WTC11 (cell line): ENCODE measurements around the gene ZNF568. TPM values are rescaled to one million over a fixed set of nuclear protein-coding genes. Genes with fewer than 3 reads are reported as not detected.

Experiments
- ATAC-seq: fragments of 200-7000 bp; cut with Tn5 transposase; 2 replicates; pipeline ENCODE4 v1.10.0; 2021; ENCODE audit warnings: mild to moderate bottlenecking, moderate library complexity
- CTCF ChIA-PET: fragments of 300-600 bp; sonication (Branson Sonifier 250); formaldehyde crosslinking; loops from one replicate; lab custom pipeline; 2021; ENCODE audit warnings: antibody characterized with exemption; lab: Charles Lee
- POLR2A ChIA-PET: fragments of 350-600 bp; sonication (Branson Sonifier 250); formaldehyde crosslinking; loops from one replicate; lab custom pipeline; 2021; ENCODE audit warnings: antibody characterized with exemption; lab: Charles Lee
- DNase-seq: peaks from one replicate; pipeline ENCODE4 v3.0.0; 2021; ENCODE audit warnings: low spot score
- H3K27ac Mint-ChIP-seq: 2 replicates; pipeline ENCODE4 v1.8.0; 2021; ENCODE audit warnings: mixed read lengths
- H3K27me3 Mint-ChIP-seq: 2 replicates; pipeline ENCODE4 v1.8.0; 2021; ENCODE audit warnings: low read depth, mild to moderate bottlenecking, moderate library complexity, mixed read lengths
- H3K36me3 Mint-ChIP-seq: 2 replicates; pipeline ENCODE4 v1.8.0; 2021; ENCODE audit warnings: mixed read lengths
- H3K4me1 Mint-ChIP-seq: 2 replicates; pipeline ENCODE4 v1.8.0; 2022; ENCODE audit warnings: mixed read lengths
- H3K4me3 Mint-ChIP-seq: 2 replicates; pipeline ENCODE4 v1.8.0; 2021; ENCODE audit warnings: mild to moderate bottlenecking, moderate library complexity, mixed read lengths
- H3K9me3 Mint-ChIP-seq: 2 replicates; pipeline ENCODE4 v1.8.0; 2021; ENCODE audit warnings: mixed read lengths
- CBFB ChIP-seq: sonication (generic); formaldehyde crosslinking; IDR thresholded peaks from 2 replicates; pipeline ENCODE4 v1.8.1; 2022; ENCODE audit warnings: mild to moderate bottlenecking, low read depth, missing genetic modification reagents
- EMX1 ChIP-seq: fragments of 250-450 bp; sonication (Bioruptor Pico); IDR thresholded peaks from 2 replicates; pipeline ENCODE4 v1.8.0; 2021; ENCODE audit warnings: mild to moderate bottlenecking
- GABPB1 ChIP-seq: sonication (generic); formaldehyde crosslinking; IDR thresholded peaks from 2 replicates; pipeline ENCODE4 v1.8.1; 2023; ENCODE audit warnings: mild to moderate bottlenecking, missing genetic modification reagents
- GRHL2 ChIP-seq: fragments of 250-450 bp; sonication (Bioruptor Pico); IDR thresholded peaks from 2 replicates; pipeline ENCODE4 v1.8.0; 2022; ENCODE audit warnings: mild to moderate bottlenecking, moderate library complexity; ENCODE audit not compliant: insufficient replicate concordance, severe bottlenecking
- GTF2I ChIP-seq: fragments of 250-450 bp; sonication (Bioruptor Pico); conservative IDR thresholded peaks from 2 replicates; pipeline ENCODE4 v1.4.0; 2021; ENCODE audit warnings: mild to moderate bottlenecking
- NFATC4 ChIP-seq: fragments of 250-450 bp; sonication (Bioruptor Pico); IDR thresholded peaks from 2 replicates; pipeline ENCODE4 v1.9.0; 2021; ENCODE audit warnings: mild to moderate bottlenecking
- NR1H2 ChIP-seq: sonication (generic); formaldehyde crosslinking; IDR thresholded peaks from 2 replicates; pipeline ENCODE4 v1.9.0; 2021; ENCODE audit warnings: mild to moderate bottlenecking, moderate library complexity, missing genetic modification reagents
- NR2C2 ChIP-seq: sonication (generic); formaldehyde crosslinking; IDR thresholded peaks from 2 replicates; pipeline ENCODE4 v1.8.0; 2022; ENCODE audit warnings: mild to moderate bottlenecking, missing genetic modification reagents
- SOX15 ChIP-seq: fragments of 250-450 bp; sonication (Bioruptor Pico); IDR thresholded peaks from 2 replicates; pipeline ENCODE4 v1.9.0; 2021; ENCODE audit warnings: mild to moderate bottlenecking
- TEAD1 ChIP-seq: sonication (generic); formaldehyde crosslinking; IDR thresholded peaks from 2 replicates; pipeline ENCODE4 v1.8.0; 2022; ENCODE audit warnings: mild to moderate bottlenecking, missing genetic modification reagents
- ZBTB21 ChIP-seq: sonication (generic); formaldehyde crosslinking; IDR thresholded peaks from 2 replicates; pipeline ENCODE4 v1.8.1; 2023; ENCODE audit warnings: mild to moderate bottlenecking, missing genetic modification reagents, borderline replicate concordance
- total RNA-seq: library from RNA; stranded (reverse); gene quantifications from 3 replicates; pipeline ENCODE4 v1.2.3, GENCODE V29; 2021
- TF ChIP-seq, protein P1 (sequence below): sonication (generic); formaldehyde crosslinking; IDR thresholded peaks from 2 replicates; pipeline ENCODE4 v1.8.1; 2023; ENCODE audit warnings: mild to moderate bottlenecking, missing genetic modification reagents, moderate library complexity
- TF ChIP-seq, protein P2 (sequence below): sonication (generic); formaldehyde crosslinking; IDR thresholded peaks from 2 replicates; pipeline ENCODE4 v1.8.0; 2023; ENCODE audit warnings: missing genetic modification reagents
- TF ChIP-seq, protein P3 (sequence below): fragments of 250-450 bp; sonication (Bioruptor Pico); IDR thresholded peaks from 2 replicates; pipeline ENCODE4 v1.9.0; 2021; ENCODE audit warnings: mild to moderate bottlenecking
- TF ChIP-seq, protein P4 (sequence below): fragments of 250-450 bp; sonication (Bioruptor Pico); conservative IDR thresholded peaks from 2 replicates; pipeline ENCODE4 v1.9.0; 2021; ENCODE audit warnings: mild to moderate bottlenecking
- TF ChIP-seq, protein P5 (sequence below): sonication (generic); formaldehyde crosslinking; IDR thresholded peaks from 2 replicates; pipeline ENCODE4 v1.8.0; 2023; ENCODE audit warnings: missing genetic modification reagents, mild to moderate bottlenecking, borderline replicate concordance

Gene ZNF568
- total RNA-seq, 1 experiment from 2014 or later, result 10.5 TPM

DNA sequence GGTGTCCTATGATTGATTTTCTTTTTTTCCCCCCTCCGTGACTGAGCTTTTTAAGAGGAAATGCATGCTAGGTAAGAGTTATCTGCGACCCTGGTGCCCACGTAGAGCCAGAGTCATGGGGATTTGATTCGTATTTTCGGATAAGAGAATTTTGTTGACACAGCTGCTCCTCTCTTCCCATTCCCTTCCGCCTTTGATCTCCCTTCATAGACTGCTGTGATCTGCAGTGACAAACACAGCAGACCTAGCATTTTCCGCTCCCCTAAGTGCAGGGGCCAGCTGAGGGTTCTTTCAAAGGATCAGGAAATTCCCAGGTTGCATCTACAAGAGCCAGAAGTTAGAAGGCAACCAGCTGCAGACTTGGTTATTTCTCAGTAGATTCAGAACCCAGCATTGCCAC, 70.5 kb downstream of the ZNF568 start (continued):
- TF ChIP-seq SOX15 (CRISPR knock-in tag) (no peak), NR2C2 (no peak), ZBTB21 (CRISPR knock-in tag) (no peak)
- TF ChIP-seq, all 79 proteins: peak for 0

DNA sequence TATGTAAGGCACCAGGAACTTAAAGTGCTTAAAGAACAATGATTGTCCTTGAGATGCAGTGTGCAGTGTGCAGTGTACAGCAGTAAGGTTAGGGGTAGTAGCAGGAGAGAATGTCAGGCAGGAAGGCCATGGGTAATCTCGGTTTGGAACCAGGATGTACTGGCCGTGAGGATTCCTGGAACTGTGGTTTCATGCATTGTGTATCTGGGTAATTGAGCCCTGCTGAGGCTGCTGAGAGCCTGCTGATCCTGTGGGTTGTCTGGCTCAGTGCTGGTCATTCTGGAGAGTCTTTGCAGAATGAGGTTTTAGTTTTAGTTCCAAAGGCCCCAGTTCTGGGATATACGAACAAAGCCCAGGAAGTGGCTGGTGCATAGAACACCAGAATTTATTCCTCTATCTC, 71.0 kb downstream of the ZNF568 start:
- POLR2A ChIA-PET, result no interaction called here
- no peak overlapping the region for H3K4me3 Mint-ChIP-seq
- peaks cover 30% of the 10 kb centered on the region for H3K9me3 Mint-ChIP-seq

More for the DNA sequence above, 71.0 kb downstream of the ZNF568 start:
- H3K4me1 Mint-ChIP-seq, result peaks cover 9% of the 10 kb centered on the region; the same call in 1 of the 2 replicates
- peaks cover 4% of the 10 kb centered on the region; the same call in 1 of the 2 replicates for H3K27me3 Mint-ChIP-seq
- ATAC-seq (no peak), DNase-seq (no peak)
- CTCF ChIA-PET, result no interaction called here
- peak overlapping the region; percentile 53; the same call in 1 of the 2 replicates for H3K27ac Mint-ChIP-seq
- TF ChIP-seq, protein P1, sequence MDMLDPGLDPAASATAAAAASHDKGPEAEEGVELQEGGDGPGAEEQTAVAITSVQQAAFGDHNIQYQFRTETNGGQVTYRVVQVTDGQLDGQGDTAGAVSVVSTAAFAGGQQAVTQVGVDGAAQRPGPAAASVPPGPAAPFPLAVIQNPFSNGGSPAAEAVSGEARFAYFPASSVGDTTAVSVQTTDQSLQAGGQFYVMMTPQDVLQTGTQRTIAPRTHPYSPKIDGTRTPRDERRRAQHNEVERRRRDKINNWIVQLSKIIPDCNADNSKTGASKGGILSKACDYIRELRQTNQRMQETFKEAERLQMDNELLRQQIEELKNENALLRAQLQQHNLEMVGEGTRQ (CRISPR knock-in tag), result no peak
- TF ChIP-seq, protein P2, sequence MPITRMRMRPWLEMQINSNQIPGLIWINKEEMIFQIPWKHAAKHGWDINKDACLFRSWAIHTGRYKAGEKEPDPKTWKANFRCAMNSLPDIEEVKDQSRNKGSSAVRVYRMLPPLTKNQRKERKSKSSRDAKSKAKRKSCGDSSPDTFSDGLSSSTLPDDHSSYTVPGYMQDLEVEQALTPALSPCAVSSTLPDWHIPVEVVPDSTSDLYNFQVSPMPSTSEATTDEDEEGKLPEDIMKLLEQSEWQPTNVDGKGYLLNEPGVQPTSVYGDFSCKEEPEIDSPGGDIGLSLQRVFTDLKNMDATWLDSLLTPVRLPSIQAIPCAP, result no peak
- TF ChIP-seq EMX1 (CRISPR knock-in tag) (no peak), GTF2I (CRISPR knock-in tag) (no peak), NFATC4 (no peak), NR1H2 (CRISPR knock-in tag) (no peak), GRHL2 (no peak), CBFB (CRISPR knock-in tag) (no peak), GABPB1 (CRISPR knock-in tag) (no peak), TEAD1 (CRISPR knock-in tag) (no peak)
- TF ChIP-seq, protein P3, sequence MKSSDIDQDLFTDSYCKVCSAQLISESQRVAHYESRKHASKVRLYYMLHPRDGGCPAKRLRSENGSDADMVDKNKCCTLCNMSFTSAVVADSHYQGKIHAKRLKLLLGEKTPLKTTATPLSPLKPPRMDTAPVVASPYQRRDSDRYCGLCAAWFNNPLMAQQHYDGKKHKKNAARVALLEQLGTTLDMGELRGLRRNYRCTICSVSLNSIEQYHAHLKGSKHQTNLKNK (CRISPR knock-in tag), result no peak
- TF ChIP-seq, protein P4, sequence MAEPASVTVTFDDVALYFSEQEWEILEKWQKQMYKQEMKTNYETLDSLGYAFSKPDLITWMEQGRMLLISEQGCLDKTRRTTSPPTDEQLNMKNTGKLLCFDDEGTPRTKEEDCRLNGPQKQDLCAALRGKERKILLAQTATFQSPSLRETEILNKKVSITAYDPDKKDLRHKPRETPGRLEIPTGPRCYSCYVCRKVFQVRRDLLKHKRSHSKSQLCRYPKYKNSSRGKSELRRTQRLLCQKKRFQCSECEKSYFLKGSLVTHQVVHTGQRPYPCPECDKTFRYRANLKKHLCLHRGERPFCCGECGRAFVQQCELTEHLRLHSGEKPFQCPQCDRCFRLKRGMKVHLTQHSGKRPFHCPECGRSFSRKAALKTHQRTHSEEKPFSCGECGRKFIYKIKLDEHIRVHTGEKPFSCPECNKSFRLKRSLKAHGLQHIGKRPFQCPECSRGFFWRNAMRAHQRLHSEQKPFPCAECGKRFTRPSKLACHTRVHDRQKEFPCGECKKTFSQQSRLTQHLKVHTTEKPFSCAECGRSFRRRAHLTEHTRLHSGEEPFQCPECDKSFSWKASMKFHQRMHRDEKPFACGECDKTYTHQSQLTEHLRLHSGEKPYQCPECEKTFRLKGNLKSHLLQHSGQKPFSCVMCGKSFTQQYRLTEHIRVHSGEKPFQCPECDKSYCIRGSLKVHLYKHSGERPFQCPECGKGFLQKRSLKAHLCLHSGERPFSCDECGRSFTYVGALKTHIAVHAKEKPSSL (CRISPR knock-in tag), result no peak
- TF ChIP-seq, protein P5, sequence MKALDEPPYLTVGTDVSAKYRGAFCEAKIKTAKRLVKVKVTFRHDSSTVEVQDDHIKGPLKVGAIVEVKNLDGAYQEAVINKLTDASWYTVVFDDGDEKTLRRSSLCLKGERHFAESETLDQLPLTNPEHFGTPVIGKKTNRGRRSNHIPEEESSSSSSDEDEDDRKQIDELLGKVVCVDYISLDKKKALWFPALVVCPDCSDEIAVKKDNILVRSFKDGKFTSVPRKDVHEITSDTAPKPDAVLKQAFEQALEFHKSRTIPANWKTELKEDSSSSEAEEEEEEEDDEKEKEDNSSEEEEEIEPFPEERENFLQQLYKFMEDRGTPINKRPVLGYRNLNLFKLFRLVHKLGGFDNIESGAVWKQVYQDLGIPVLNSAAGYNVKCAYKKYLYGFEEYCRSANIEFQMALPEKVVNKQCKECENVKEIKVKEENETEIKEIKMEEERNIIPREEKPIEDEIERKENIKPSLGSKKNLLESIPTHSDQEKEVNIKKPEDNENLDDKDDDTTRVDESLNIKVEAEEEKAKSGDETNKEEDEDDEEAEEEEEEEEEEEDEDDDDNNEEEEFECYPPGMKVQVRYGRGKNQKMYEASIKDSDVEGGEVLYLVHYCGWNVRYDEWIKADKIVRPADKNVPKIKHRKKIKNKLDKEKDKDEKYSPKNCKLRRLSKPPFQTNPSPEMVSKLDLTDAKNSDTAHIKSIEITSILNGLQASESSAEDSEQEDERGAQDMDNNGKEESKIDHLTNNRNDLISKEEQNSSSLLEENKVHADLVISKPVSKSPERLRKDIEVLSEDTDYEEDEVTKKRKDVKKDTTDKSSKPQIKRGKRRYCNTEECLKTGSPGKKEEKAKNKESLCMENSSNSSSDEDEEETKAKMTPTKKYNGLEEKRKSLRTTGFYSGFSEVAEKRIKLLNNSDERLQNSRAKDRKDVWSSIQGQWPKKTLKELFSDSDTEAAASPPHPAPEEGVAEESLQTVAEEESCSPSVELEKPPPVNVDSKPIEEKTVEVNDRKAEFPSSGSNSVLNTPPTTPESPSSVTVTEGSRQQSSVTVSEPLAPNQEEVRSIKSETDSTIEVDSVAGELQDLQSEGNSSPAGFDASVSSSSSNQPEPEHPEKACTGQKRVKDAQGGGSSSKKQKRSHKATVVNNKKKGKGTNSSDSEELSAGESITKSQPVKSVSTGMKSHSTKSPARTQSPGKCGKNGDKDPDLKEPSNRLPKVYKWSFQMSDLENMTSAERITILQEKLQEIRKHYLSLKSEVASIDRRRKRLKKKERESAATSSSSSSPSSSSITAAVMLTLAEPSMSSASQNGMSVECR, result no peak
- peaks cover 17% of the 10 kb centered on the region for H3K36me3 Mint-ChIP-seq
